ENCODE results near the gene UST. TPM values are rescaled to one million over a fixed set of nuclear protein-coding genes. Genes with fewer than 3 reads are reported as not detected.
A peak's percentile ranks its signal among the peaks of the same experiment; 100 is the strongest.

Gene UST
- total and polyA plus RNA-seq, 4 donors = 0.24 to 2.7 (median 0.87) TPM

DNA sequence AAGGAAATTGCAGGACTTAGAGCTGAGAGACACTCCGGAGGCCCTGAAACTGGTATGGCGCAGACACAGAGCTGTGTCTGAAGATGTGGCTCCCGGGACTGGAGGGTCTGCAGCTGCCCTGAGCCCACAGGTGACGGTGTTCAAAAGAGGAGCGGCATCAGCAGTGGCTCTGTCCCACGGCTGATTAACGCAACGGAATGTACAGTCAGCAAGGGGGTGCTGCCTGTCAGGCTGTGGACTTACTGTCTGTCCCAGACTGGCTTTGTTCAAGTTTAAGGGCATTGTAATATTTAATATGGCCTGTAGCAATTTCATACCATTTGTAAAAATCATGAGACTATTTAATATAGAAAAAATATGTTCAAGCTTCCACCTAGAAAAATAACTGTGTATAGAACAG, 342.7 kb downstream of the UST start:
- H3K9ac ChIP-seq (ENCODE audit: low read depth in 1 of 2, low read length in 2 of 2) = no peak overlapping the region
- 90% methylated on average over 8 of the region's 8 CpGs for WGBS
- no peaks in the 10 kb centered on the region for H3K4me1 ChIP-seq (ENCODE audit: control insufficient read depth in 4 of 4, insufficient read depth in 4 of 4, low read length in 3 of 4)
- TF ChIP-seq, protein P1, sequence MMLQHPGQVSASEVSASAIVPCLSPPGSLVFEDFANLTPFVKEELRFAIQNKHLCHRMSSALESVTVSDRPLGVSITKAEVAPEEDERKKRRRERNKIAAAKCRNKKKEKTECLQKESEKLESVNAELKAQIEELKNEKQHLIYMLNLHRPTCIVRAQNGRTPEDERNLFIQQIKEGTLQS (IDR thresholded peaks at IDR 0.05) = no peak
- TF ChIP-seq, protein P2, sequence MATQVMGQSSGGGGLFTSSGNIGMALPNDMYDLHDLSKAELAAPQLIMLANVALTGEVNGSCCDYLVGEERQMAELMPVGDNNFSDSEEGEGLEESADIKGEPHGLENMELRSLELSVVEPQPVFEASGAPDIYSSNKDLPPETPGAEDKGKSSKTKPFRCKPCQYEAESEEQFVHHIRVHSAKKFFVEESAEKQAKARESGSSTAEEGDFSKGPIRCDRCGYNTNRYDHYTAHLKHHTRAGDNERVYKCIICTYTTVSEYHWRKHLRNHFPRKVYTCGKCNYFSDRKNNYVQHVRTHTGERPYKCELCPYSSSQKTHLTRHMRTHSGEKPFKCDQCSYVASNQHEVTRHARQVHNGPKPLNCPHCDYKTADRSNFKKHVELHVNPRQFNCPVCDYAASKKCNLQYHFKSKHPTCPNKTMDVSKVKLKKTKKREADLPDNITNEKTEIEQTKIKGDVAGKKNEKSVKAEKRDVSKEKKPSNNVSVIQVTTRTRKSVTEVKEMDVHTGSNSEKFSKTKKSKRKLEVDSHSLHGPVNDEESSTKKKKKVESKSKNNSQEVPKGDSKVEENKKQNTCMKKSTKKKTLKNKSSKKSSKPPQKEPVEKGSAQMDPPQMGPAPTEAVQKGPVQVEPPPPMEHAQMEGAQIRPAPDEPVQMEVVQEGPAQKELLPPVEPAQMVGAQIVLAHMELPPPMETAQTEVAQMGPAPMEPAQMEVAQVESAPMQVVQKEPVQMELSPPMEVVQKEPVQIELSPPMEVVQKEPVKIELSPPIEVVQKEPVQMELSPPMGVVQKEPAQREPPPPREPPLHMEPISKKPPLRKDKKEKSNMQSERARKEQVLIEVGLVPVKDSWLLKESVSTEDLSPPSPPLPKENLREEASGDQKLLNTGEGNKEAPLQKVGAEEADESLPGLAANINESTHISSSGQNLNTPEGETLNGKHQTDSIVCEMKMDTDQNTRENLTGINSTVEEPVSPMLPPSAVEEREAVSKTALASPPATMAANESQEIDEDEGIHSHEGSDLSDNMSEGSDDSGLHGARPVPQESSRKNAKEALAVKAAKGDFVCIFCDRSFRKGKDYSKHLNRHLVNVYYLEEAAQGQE (IDR thresholded peaks at IDR 0.05) = no peak
- TF ChIP-seq HNF4G (IDR thresholded peaks at IDR 0.05) (no peak), RAD21 (IDR thresholded peaks at IDR 0.05) (peak; percentile 18 to 36), HNF4A (conservative IDR thresholded peaks at IDR 0.05) (no peak), RXRA (IDR thresholded peaks at IDR 0.05) (no peak)
- H3K9me3 ChIP-seq (ENCODE audit: control insufficient read depth in 4 of 4, low read length in 3 of 4) = no peaks in the 10 kb centered on the region
- no peaks in the 10 kb centered on the region for H3K36me3 ChIP-seq (ENCODE audit: control insufficient read depth in 4 of 4, insufficient read depth in 3 of 4, low read depth in 1 of 4, low read length in 3 of 4)
- H3K27me3 ChIP-seq (ENCODE audit: control insufficient read depth in 4 of 4, insufficient read depth in 4 of 4, low read length in 3 of 4) = no peaks in the 10 kb centered on the region
- DNase-seq (ENCODE audit: low spot score) = no peak
- H3K27ac ChIP-seq (ENCODE audit: low read depth in 1 of 2, low read length in 2 of 2) = no peak overlapping the region
- no peak overlapping the region for H3K4me3 ChIP-seq (ENCODE audit: low read depth in 1 of 3, low read length in 3 of 3)

DNA sequence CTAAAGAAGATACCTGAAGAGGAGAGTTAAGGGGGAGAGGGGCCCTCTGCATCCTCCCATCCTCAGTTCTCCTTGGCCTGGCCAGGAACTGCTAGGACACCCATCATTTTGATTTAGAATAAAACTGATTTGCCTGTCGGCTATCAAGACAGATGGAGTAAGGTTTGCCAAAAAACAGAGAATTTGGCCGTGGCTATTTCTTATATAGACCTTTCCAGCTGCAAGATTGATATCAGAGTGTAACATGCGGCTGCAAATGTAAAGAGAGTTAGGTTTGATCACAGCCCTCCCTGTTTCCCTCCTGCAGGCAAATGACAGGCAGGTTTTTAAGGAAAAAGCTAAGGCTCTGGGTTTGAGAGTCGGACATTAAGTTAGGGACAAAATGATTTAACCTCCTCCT, 344.1 kb downstream of the UST start:
- no peaks in the 10 kb centered on the region for H3K9me3 ChIP-seq (ENCODE audit: control insufficient read depth in 4 of 4, low read length in 3 of 4)
- no peak overlapping the region for H3K27ac ChIP-seq (ENCODE audit: low read depth in 1 of 2, low read length in 2 of 2)
- 90% methylated on average over 4 of the region's 4 CpGs for WGBS
- H3K4me1 ChIP-seq (ENCODE audit: control insufficient read depth in 4 of 4, insufficient read depth in 4 of 4, low read length in 3 of 4) = no peaks in the 10 kb centered on the region
- no peak for TF ChIP-seq RXRA (IDR thresholded peaks at IDR 0.05)
- no peak for TF ChIP-seq FOXA1 (IDR thresholded peaks at IDR 0.05)
- TF ChIP-seq, protein P1 (IDR thresholded peaks at IDR 0.05) = no peak
- TF ChIP-seq SP1 (IDR thresholded peaks at IDR 0.05) = no peak
- no peak for TF ChIP-seq NR2F2 (IDR thresholded peaks at IDR 0.05)
- no peak for TF ChIP-seq FOXA2 (IDR thresholded peaks at IDR 0.05)
- TF ChIP-seq JUND (IDR thresholded peaks at IDR 0.05) = no peak
- TF ChIP-seq, protein P3, sequence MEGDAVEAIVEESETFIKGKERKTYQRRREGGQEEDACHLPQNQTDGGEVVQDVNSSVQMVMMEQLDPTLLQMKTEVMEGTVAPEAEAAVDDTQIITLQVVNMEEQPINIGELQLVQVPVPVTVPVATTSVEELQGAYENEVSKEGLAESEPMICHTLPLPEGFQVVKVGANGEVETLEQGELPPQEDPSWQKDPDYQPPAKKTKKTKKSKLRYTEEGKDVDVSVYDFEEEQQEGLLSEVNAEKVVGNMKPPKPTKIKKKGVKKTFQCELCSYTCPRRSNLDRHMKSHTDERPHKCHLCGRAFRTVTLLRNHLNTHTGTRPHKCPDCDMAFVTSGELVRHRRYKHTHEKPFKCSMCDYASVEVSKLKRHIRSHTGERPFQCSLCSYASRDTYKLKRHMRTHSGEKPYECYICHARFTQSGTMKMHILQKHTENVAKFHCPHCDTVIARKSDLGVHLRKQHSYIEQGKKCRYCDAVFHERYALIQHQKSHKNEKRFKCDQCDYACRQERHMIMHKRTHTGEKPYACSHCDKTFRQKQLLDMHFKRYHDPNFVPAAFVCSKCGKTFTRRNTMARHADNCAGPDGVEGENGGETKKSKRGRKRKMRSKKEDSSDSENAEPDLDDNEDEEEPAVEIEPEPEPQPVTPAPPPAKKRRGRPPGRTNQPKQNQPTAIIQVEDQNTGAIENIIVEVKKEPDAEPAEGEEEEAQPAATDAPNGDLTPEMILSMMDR (IDR thresholded peaks at IDR 0.05; ENCODE audit: low read depth, low read length, missing input control) = no peak
- no peak for TF ChIP-seq GABPA (IDR thresholded peaks at IDR 0.05 in 1 of 2, conservative IDR thresholded peaks at IDR 0.05 in 1 of 2)
- TF ChIP-seq, protein P4, sequence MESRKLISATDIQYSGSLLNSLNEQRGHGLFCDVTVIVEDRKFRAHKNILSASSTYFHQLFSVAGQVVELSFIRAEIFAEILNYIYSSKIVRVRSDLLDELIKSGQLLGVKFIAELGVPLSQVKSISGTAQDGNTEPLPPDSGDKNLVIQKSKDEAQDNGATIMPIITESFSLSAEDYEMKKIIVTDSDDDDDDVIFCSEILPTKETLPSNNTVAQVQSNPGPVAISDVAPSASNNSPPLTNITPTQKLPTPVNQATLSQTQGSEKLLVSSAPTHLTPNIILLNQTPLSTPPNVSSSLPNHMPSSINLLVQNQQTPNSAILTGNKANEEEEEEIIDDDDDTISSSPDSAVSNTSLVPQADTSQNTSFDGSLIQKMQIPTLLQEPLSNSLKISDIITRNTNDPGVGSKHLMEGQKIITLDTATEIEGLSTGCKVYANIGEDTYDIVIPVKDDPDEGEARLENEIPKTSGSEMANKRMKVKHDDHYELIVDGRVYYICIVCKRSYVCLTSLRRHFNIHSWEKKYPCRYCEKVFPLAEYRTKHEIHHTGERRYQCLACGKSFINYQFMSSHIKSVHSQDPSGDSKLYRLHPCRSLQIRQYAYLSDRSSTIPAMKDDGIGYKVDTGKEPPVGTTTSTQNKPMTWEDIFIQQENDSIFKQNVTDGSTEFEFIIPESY (IDR thresholded peaks at IDR 0.05) = no peak
- TF ChIP-seq TAF1 (conservative IDR thresholded peaks at IDR 0.05) = no peak
- TF ChIP-seq RAD21 (IDR thresholded peaks at IDR 0.05) = no peak
- TF ChIP-seq, protein P2 (IDR thresholded peaks at IDR 0.05) = no peak
- TF ChIP-seq EGR1 (IDR thresholded peaks at IDR 0.05; ENCODE audit: low read depth in 2 of 2) = no peak
- no peak for TF ChIP-seq YY1 (IDR thresholded peaks at IDR 0.05)
- no peak for TF ChIP-seq HNF4A (conservative IDR thresholded peaks at IDR 0.05)
- no peak overlapping the region for H3K9ac ChIP-seq (ENCODE audit: low read depth in 1 of 2, low read length in 2 of 2)
- no peaks in the 10 kb centered on the region for H3K36me3 ChIP-seq (ENCODE audit: control insufficient read depth in 4 of 4, insufficient read depth in 3 of 4, low read depth in 1 of 4, low read length in 3 of 4)
- DNase-seq (ENCODE audit: low spot score) = no peak
- no peaks in the 10 kb centered on the region for H3K27me3 ChIP-seq (ENCODE audit: control insufficient read depth in 4 of 4, insufficient read depth in 4 of 4, low read length in 3 of 4)
- H3K4me3 ChIP-seq (ENCODE audit: low read depth in 1 of 3, low read length in 3 of 3) = no peak overlapping the region
